ENCODE measurements around the gene LRRC8E. TPM values are rescaled to one million over a fixed set of nuclear protein-coding genes. Genes with fewer than 3 reads are reported as not detected.

Gene LRRC8E
- total and polyA plus RNA-seq, 2 of the 8 experiments (the other 6 are each of a cell fraction or from before 2014, with no cell fraction given), result 2.7 to 2.9 TPM

GRCh38 chr19:7845390-7846154, 42.7 kb upstream of the LRRC8E start (continued):
- TF ChIP-seq PHF8 (conservative IDR thresholded peaks at IDR 0.05; ENCODE audit: low read depth, low read length) (no peak), TAF7 (optimal IDR thresholded peaks at IDR 0.05; ENCODE audit: borderline replicate concordance, low read depth, low read length) (no peak), JUND (IDR thresholded peaks at IDR 0.05; ENCODE audit: low read length) (no peak), GTF2F1 (IDR thresholded peaks at IDR 0.05; ENCODE audit: borderline replicate concordance, low read depth, low read length) (no peak)

Measured in H1 (cell line).